Loucy (cell line): ENCODE measurements around the gene IL1A.

Experiments used
- CTCF ChIP-seq: fragments of 200-600 bp; sonication (generic); conservative IDR thresholded peaks from 2 replicates; pipeline ENCODE4 v1.5.1; 2014; ENCODE audit warnings: mild to moderate bottlenecking, antibody characterized with exemption, low read length
- EZH2phosphoT487 ChIP-seq: fragments of 200-600 bp; IDR thresholded peaks from 2 replicates; pipeline ENCODE4 v1.6.1; 2018; ENCODE audit warnings: antibody characterized with exemption, mild to moderate bottlenecking, moderate library complexity, borderline replicate concordance

- TF ChIP-seq CTCF, result no peak
- no peak for TF ChIP-seq EZH2phosphoT487
These were observed 36.0 kb upstream of the IL1A start for GRCh38 chr2:112820343-112820742.
